ENCODE data around the gene LIG1. TPM values are rescaled to one million over a fixed set of nuclear protein-coding genes. Genes with fewer than 3 reads are reported as not detected.
"Not testable (repeated sequence)": the region's sequence is repeated elsewhere in the genome, so short reads cannot be mapped to it uniquely, and the experiment has no call there.

The LIG1 gene
- polyA plus RNA-seq, 5 donors, result 56.9 to 71.4 (median 63.0) TPM

DNA sequence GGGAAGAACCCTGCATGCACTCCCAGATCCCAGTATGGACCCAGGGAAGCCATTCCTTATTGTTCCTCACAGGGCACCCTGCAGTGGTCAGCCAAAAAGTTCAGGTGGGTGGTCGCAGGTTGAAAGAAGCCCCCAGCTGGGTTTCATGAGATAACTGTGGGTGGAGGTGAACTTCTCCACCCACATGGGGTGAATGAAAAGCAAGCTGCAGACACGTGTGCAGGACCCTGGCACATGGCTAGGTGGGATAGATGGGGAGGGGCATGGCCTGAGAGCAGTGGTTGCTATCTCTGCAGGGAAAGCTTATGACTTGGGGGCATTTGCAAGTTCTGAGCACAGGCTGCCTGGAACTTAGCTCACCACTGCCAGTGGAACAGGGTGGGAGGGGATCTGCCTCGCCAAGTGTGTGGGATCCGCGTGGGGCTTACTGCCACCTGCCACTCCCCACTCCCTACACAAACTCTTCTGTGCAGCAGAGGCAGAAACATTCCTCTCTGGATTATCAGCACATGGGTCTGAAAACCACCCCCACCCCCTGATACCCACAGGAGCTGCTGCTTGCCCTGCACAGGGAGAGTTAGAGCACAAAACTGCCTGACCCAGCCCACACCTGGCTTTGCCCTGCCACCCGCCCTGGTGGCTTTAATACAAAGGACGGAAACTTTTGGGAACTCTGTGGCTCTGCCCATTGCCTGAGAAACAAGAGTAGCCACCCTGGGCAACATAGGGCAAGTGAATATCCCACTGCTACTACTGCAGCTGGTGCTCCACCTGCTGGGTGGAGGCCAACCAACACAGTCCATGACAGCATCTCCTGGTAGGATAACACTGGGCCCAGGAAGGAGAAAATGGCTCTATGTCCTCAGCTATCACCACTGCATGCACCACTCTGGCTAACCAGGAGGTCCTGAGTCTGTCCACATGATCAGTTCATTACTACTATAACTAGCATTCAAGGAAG lies 84.0 kb downstream of the LIG1 start:
- DNase-seq, result no peak

DNA sequence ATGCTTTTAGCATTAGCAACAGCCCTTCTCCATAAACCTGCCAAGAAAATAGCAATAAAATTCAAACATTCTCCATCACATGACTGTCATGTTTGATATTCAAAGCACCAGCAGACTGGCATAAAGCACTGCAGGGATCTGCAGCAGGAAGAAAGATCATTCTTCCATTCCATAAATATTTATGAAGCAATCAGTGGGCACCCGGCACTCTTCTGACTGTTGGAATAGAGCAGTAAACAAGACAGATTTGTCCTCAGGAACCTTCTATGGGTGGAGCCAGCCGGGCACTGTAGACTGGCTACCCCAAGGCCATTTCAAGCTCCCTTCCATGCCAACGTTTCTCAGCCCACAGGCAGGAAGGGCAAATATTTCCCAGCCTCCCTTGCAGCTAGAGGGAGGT lies 85.1 kb downstream of the LIG1 start:
- DNase-seq, result no peak

DNA sequence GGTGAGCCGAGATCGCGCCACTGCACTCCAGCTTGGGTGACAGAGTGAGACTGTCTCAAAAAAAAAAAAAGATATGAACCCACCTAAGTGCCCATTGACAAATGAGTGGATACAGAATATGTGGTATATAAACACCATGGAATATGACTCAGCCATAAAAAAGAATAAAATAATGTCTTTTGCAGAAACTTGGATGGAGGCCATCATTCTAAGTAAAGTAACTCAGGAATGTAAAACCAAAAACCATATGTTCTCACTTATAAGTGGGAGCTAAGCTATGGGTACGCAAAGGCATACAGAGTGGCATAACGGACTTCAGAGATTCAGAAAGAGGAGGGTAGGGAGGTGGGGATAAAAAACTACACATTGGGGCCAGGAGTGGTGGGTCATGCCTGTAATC lies 89.0 kb downstream of the LIG1 start:
- no peak for DNase-seq

DNA sequence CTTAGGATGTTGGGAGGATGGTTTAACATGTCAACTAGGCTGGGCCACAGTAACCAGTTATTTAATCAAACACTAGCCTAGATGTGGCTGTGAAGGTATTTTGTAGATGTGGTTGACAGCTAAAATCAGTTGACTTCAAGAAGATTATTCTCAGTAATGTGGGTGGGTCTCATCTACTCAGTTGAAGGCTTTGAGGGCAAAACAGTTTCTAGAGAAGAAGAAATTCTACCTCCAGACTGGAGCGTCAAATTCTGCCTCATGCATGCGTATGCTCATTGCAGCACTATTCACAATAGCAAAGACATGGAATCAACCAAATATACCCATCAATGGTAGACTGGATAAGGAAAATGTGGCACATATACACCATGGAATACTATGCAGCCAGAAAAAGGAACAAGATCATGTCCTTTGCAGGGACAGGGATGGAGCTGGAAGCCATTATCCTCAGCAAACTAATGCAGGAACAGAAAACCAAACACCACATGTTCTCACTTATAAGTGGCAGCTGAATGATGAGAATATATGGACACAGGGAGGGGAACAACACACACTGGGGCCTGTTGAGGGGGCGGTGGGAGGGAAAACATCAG lies 99.9 kb downstream of the LIG1 start:
- not testable (repeated sequence) for DNase-seq

DNA sequence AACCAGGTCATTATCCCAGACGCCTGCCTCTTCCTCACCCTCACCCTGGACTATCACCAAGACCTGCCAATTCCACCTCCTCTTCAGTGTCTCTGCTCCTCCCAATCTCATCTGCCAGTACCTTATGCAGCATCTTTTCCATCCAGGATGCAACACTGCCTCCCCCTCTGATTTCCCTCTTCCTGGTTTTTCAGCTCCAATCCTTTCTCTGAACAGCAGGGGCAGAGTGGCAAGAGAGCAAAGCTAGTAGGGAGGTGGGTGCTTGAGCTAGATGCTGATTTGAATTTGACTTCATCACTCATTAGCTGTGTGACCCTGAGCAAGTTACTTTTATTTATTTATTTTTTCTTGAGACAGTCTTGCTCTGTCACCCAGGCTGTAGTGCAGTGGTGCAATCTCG lies 100.7 kb downstream of the LIG1 start:
- no peak for DNase-seq

Other genes with a start within 250 kb of the LIG1 start
- gene BSPH1, start 178.2 kb downstream of the LIG1 start, polyA plus RNA-seq (ENCODE audit: insufficient read depth in 1 of 5, insufficient read length in 5 of 5, low replicate concordance in 1 of 5), result not detected
- gene ELSPBP1, start 175.7 kb downstream of the LIG1 start, polyA plus RNA-seq (ENCODE audit: insufficient read depth in 1 of 5, insufficient read length in 5 of 5, low replicate concordance in 1 of 5), result not detected
- gene CABP5, start 126.3 kb downstream of the LIG1 start, polyA plus RNA-seq (ENCODE audit: insufficient read depth in 1 of 5, insufficient read length in 5 of 5, low replicate concordance in 1 of 5), result not detected
- 10 to 100 TPM in 1 of 5 donors, 1 to 10 TPM in 4; 5.0 to 11.6 (median 6.0) TPM for gene PLA2G4C, start 59.5 kb downstream of the LIG1 start, polyA plus RNA-seq (ENCODE audit: insufficient read depth in 1 of 5, insufficient read length in 5 of 5, low replicate concordance in 1 of 5)
- gene ZSWIM9, start 336 bp upstream of the LIG1 start, polyA plus RNA-seq (ENCODE audit: insufficient read depth in 1 of 5, insufficient read length in 5 of 5, low replicate concordance in 1 of 5), result 10 to 100 TPM in 3 of 5 donors, 1 to 10 TPM in 2; 7.7 to 11.5 (median 10.6) TPM
- 10 to 100 TPM; 58.7 to 96.3 (median 86.0) TPM for gene CARD8, start 85.6 kb upstream of the LIG1 start, polyA plus RNA-seq (ENCODE audit: insufficient read depth in 1 of 5, insufficient read length in 5 of 5, low replicate concordance in 1 of 5)
- 10 to 100 TPM in 1 of 5 donors, 1 to 10 TPM in 4; 8.1 to 10.6 (median 9.0) TPM for gene ZNF114, start 99.7 kb upstream of the LIG1 start, polyA plus RNA-seq (ENCODE audit: insufficient read depth in 1 of 5, insufficient read length in 5 of 5, low replicate concordance in 1 of 5)
- 100 to 1,000 TPM in 4 of 5 donors, 10 to 100 TPM in 1; 98.1 to 129 (median 108) TPM for gene EMP3, start 155.2 kb upstream of the LIG1 start, polyA plus RNA-seq (ENCODE audit: insufficient read depth in 1 of 5, insufficient read length in 5 of 5, low replicate concordance in 1 of 5)
- gene TMEM143, start 193.6 kb upstream of the LIG1 start, polyA plus RNA-seq (ENCODE audit: insufficient read depth in 1 of 5, insufficient read length in 5 of 5, low replicate concordance in 1 of 5), result 1 to 10 TPM; 6.6 to 9.2 (median 7.7) TPM
- under 1 TPM in 1 of 5 donors, not detected in 4; 0.27 TPM for gene SYNGR4, start 194.0 kb upstream of the LIG1 start, polyA plus RNA-seq (ENCODE audit: insufficient read depth in 1 of 5, insufficient read length in 5 of 5, low replicate concordance in 1 of 5)
- gene KDELR1, start 221.2 kb upstream of the LIG1 start, polyA plus RNA-seq (ENCODE audit: insufficient read depth in 1 of 5, insufficient read length in 5 of 5, low replicate concordance in 1 of 5), result 100 to 1,000 TPM; 141 to 191 (median 175) TPM
- gene GRIN2D, start 223.3 kb upstream of the LIG1 start, polyA plus RNA-seq (ENCODE audit: insufficient read depth in 1 of 5, insufficient read length in 5 of 5, low replicate concordance in 1 of 5), result under 1 TPM; 0.13 to 0.58 (median 0.40) TPM

All from right lung (tissue), 5 donors.